OCI-LY1 (cell line): Measurements from ENCODE around the gene SIX1.

Source experiments
- EZH2 ChIP-seq: fragments of 200-600 bp; sonication (generic), shearing (Covaris generic); IDR thresholded peaks from 2 replicates; pipeline ENCODE4 v1.8.0; 2017; ENCODE audit warnings: borderline replicate concordance, mixed run types, mild to moderate bottlenecking, antibody characterized with exemption, low read length, moderate library complexity, mixed read lengths
- TF ChIP-seq, protein P1 (sequence below): fragments of 200-600 bp; sonication (generic), shearing (Covaris generic); IDR thresholded peaks from 2 replicates; pipeline ENCODE4 v1.5.1; 2017; ENCODE audit warnings: mild to moderate bottlenecking, antibody characterized with exemption, low read length, moderate library complexity, mixed read lengths

DNA sequence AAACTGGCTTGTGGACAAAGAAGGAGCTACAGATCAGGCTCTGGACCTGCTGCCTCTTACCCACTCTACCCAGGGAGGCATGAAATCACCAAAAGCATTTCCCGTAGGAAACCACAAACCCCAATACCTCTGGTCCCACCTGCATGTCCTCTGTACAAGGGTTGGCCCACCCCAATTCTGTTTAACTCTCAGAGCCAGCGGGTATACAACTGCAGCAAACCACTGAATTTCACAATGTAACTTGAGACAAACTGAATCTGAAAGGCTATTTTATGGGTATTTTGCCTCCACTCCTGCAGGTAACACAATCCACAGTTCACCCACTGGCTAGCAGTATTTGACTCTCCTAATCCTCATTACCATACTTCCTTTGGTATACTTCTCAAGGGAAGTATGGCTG, 16.5 kb downstream of the SIX1 start:
- TF ChIP-seq, protein P1, sequence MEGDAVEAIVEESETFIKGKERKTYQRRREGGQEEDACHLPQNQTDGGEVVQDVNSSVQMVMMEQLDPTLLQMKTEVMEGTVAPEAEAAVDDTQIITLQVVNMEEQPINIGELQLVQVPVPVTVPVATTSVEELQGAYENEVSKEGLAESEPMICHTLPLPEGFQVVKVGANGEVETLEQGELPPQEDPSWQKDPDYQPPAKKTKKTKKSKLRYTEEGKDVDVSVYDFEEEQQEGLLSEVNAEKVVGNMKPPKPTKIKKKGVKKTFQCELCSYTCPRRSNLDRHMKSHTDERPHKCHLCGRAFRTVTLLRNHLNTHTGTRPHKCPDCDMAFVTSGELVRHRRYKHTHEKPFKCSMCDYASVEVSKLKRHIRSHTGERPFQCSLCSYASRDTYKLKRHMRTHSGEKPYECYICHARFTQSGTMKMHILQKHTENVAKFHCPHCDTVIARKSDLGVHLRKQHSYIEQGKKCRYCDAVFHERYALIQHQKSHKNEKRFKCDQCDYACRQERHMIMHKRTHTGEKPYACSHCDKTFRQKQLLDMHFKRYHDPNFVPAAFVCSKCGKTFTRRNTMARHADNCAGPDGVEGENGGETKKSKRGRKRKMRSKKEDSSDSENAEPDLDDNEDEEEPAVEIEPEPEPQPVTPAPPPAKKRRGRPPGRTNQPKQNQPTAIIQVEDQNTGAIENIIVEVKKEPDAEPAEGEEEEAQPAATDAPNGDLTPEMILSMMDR = no peak
- no peak for TF ChIP-seq EZH2
